NCI-H2227 (cell line): ENCODE measurements around the gene TBC1D28.
"Not testable (repeated sequence)": the region's sequence is repeated elsewhere in the genome, so short reads cannot be mapped to it uniquely, and the experiment has no call there.

Experiments
- DNase-seq: peaks from one replicate; lab custom pipeline; 2025; ENCODE audit not compliant: unreplicated experiment; lab: John Stamatoyannopoulos, UW

The TBC1D28 gene

DNA sequence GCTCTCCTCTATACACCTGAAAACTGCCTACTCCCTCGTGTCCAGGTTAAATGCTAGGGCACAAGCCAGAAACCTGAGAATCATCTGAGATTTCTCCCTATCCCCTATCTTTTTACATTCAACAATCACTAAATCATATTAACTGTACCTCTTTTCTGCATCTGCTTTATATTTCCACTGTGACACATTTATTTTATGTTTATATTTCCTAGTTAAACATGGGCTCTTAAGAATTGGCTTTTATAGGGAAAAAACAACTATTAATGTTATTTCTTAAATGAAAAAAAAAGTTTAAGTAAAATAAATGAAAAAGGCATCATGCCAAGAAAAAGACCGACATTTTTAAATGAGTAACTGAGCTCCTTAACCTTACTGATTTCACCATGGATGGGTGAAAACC lies 26.6 kb downstream of the TBC1D28 start:
- DNase-seq: not testable (repeated sequence)

DNA sequence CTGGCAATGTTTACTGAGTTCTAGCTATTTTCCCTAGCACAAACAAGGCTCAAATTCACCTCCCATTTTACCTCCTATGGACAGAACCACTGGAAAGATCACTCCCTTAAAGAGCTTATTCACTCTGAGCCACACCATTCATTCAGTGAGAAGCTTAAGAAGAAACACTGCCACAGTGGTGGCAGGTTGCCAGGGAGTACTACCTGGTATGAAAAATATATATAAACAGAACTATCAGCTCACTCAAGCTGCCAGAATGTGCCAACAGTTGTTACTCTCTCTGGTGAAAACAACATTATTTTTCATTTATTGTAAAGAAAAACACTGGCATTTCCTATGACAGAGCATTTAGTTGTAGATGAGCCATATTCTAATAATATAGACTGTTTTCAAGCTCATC lies 31.2 kb downstream of the TBC1D28 start:
- DNase-seq: not testable (repeated sequence)

DNA sequence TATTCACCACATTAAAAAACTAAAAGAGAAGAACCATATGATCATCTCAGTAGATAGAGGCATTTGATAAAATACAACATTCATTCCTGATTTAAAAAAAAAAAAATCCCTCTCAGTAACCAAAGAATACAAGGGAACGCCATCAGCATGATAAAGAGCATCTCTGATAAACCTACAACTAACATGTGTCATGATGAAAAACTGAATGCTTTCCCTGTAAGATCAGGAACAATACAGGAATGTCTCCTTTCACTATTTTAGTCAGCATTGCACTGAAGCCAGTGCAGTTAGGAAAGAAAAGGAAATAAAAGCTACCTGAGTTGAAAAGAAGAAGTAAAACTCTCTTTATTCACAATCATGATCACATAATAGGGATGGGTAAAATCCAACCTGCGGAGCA lies 51.1 kb downstream of the TBC1D28 start:
- DNase-seq: not testable (repeated sequence)
